CD14-positive monocyte (primary cell): ENCODE results near the gene CFAP43. TPM values are rescaled to one million over a fixed set of nuclear protein-coding genes. Genes with fewer than 3 reads are reported as not detected.

Experiments
- DNase-seq, 3 donors: peaks; one replicate each; pipeline ENCODE4 v3.0.0-alpha.2; 2011 to 2022
- H2AFZ ChIP-seq: 2 replicates; pipeline ENCODE4 v1.6.0; 2012; ENCODE audit warnings: mild to moderate bottlenecking, low read depth, low read length, inconsistent platforms; ENCODE audit not compliant: insufficient read depth, poor library complexity, severe bottlenecking
- H3K27ac ChIP-seq, 2 donors: 1 replicate in 1 of 2; 2 replicates in 1 of 2; pipeline ENCODE4 v1.5.1; 2012 to 2013; ENCODE audit warnings: low read length in 2 of 2, control low read depth in 1 of 2, inconsistent platforms in 1 of 2, low read depth in 1 of 2, mild to moderate bottlenecking in 1 of 2
- H3K27me3 ChIP-seq, 2 donors: one replicate each; pipeline versions ENCODE4 v1.6.0 to v1.6.1; 2011 to 2013; ENCODE audit warnings: low read length in 2 of 2; ENCODE audit not compliant: control insufficient read depth in 2 of 2, insufficient read depth in 2 of 2
- H3K36me3 ChIP-seq, 2 donors: replicated peaks in 1 of 2; 1 replicate in 1 of 2; 2 replicates in 1 of 2; pipeline versions ENCODE4 v1.5.1 to v1.6.1; 2012 to 2013; ENCODE audit warnings: low read length in 2 of 2, control low read depth in 1 of 2, inconsistent platforms in 1 of 2, mild to moderate bottlenecking in 1 of 2; ENCODE audit not compliant: insufficient read depth in 2 of 2, control insufficient read depth in 1 of 2
- H3K4me1 ChIP-seq, 2 donors: 1 replicate in 1 of 2; 2 replicates in 1 of 2; pipeline versions ENCODE4 v1.5.1 to v1.6.1; 2012 to 2013; ENCODE audit warnings: low read length in 2 of 2, control low read depth in 1 of 2, inconsistent platforms in 1 of 2, mild to moderate bottlenecking in 1 of 2, moderate library complexity in 1 of 2; ENCODE audit not compliant: insufficient read depth in 2 of 2, control insufficient read depth in 1 of 2
- H3K4me2 ChIP-seq: replicated peaks from 2 replicates; pipeline ENCODE3; 2012; ENCODE audit warnings: low read length, moderate library complexity, mild to moderate bottlenecking; ENCODE audit not compliant: poor library complexity, severe bottlenecking; ENCODE audit errors: extremely low read depth
- H3K4me3 ChIP-seq, 3 experiments: fragments of 200-600 bp in 1 of 3; sonication (generic) in 1 of 3; replicated peaks in 1 of 3; 1 replicate in 2 of 3; 2 replicates in 1 of 3; pipeline ENCODE4 v1.5.1; 2011 to 2013; ENCODE audit warnings: low read length in 3 of 3, mild to moderate bottlenecking in 3 of 3, control low read depth in 2 of 3, low read depth in 2 of 3, inconsistent platforms in 1 of 3, moderate library complexity in 1 of 3
- H3K79me2 ChIP-seq: 2 replicates; pipeline ENCODE4 v1.6.0; 2012; ENCODE audit warnings: mild to moderate bottlenecking, control low read depth, inconsistent platforms, low read length, moderate library complexity; ENCODE audit not compliant: insufficient read depth
- H3K9ac ChIP-seq: 2 replicates; pipeline ENCODE4 v1.6.0; 2017; ENCODE audit warnings: low read length, mild to moderate bottlenecking; ENCODE audit not compliant: insufficient read depth, poor library complexity, severe bottlenecking
- H3K9me3 ChIP-seq, 2 donors: replicated peaks in 1 of 2; 1 replicate in 1 of 2; 2 replicates in 1 of 2; pipeline versions ENCODE4 v1.5.1 to v1.6.1; 2012 to 2013; ENCODE audit warnings: low read length in 2 of 2, control low read depth in 1 of 2; ENCODE audit not compliant: control insufficient read depth in 1 of 2, insufficient read depth in 1 of 2
- H4K20me1 ChIP-seq: 2 replicates; pipeline ENCODE4 v1.6.0; 2012; ENCODE audit warnings: mild to moderate bottlenecking, low read length, control low read depth, moderate library complexity; ENCODE audit not compliant: insufficient read depth
- H3K27ac Mint-ChIP-seq, 7 donors: one replicate each; pipeline ENCODE4 v1.8.0; 2020; ENCODE audit warnings: mild to moderate bottlenecking in 7 of 7, mixed read lengths in 7 of 7, moderate library complexity in 6 of 7, inconsistent platforms in 2 of 7
- H3K27me3 Mint-ChIP-seq, 3 donors: one replicate each; pipeline ENCODE4 v1.8.0; 2021 to 2022; ENCODE audit warnings: low read depth in 3 of 3, mild to moderate bottlenecking in 3 of 3, mixed read lengths in 3 of 3, moderate library complexity in 3 of 3, inconsistent platforms in 1 of 3
- H3K36me3 Mint-ChIP-seq, 2 donors: one replicate each; pipeline ENCODE4 v1.8.0; 2020; ENCODE audit warnings: mixed read lengths in 2 of 2, inconsistent platforms in 1 of 2, mild to moderate bottlenecking in 1 of 2
- H3K4me1 Mint-ChIP-seq: one replicate; pipeline ENCODE4 v1.8.0; 2020; ENCODE audit warnings: mild to moderate bottlenecking, mixed read lengths
- H3K4me3 Mint-ChIP-seq, 2 donors: one replicate each; pipeline ENCODE4 v1.8.0; 2020; ENCODE audit warnings: mild to moderate bottlenecking in 2 of 2, mixed read lengths in 2 of 2, moderate library complexity in 1 of 2
- H3K9me3 Mint-ChIP-seq, 7 donors: one replicate each; pipeline ENCODE4 v1.8.0; 2020 to 2022; ENCODE audit warnings: mixed read lengths in 7 of 7, mild to moderate bottlenecking in 6 of 7, moderate library complexity in 6 of 7, inconsistent platforms in 2 of 7
- CTCF ChIP-seq: fragments of 200-600 bp; IDR thresholded peaks from one replicate; pipeline ENCODE4 v1.8.0; 2022; ENCODE audit warnings: antibody characterized with exemption, mild to moderate bottlenecking
- intact Hi-C, 2 donors: fragments of 100-400 bp; cut with micrococcal nuclease; formaldehyde crosslinking; loops; one replicate each; pipeline versions ENCODE4 v1.15.0 to v1.15.1; 2023
- polyA plus RNA-seq, 3 donors: library from polyadenylated mRNA; depleted of rRNA in 1 of 3; unstranded in 2 of 3; stranded (reverse) in 1 of 3; fragments of 300-500 nt in 2 of 3; fragments of >200 nt in 1 of 3; fragmentation: Illumina TruSeq in 2 of 3; gene quantifications; 1 replicate in 2 of 3; 2 replicates in 1 of 3; pipeline ENCODE4 v1.2.3, GENCODE V29; 2012 to 2021

The CFAP43 gene
- polyA plus RNA-seq, 3 donors, result 0.06 TPM; not detected in 2

- Histone ChIP-seq H3K27ac (no peak overlapping the region), H3K9ac (no peak overlapping the region), H2AFZ (no peak overlapping the region), H3K9me3 (peaks cover 0 to 12% of the 10 kb centered on the region in 2 donors), H3K4me1 (no peaks in the 10 kb centered on the region), H3K4me2 (no peak overlapping the region), H3K36me3 (no peaks in the 10 kb centered on the region), H3K79me2 (no peaks in the 10 kb centered on the region), H3K27me3 (peaks cover 0 to 3% of the 10 kb centered on the region in 2 donors), H4K20me1 (no peaks in the 10 kb centered on the region), H3K4me3 (no peak overlapping the region)
- H3K4me3 Mint-ChIP-seq, result no peak overlapping the region
- no peak for TF ChIP-seq CTCF
- peaks cover 11 to 23% (median 15%) of the 10 kb centered on the region in 7 donors for H3K9me3 Mint-ChIP-seq
- intact Hi-C loops, result no loop called here
- no peaks in the 10 kb centered on the region for H3K36me3 Mint-ChIP-seq
- H3K27ac Mint-ChIP-seq, result no peak overlapping the region
- no peak for DNase-seq
- no peaks in the 10 kb centered on the region for H3K4me1 Mint-ChIP-seq
- peaks cover 1 to 8% (median 5%) of the 10 kb centered on the region in 3 donors for H3K27me3 Mint-ChIP-seq
These were observed 80.4 kb downstream of the CFAP43 start for GRCh38 chr10:104151737-104152136.

DNA sequence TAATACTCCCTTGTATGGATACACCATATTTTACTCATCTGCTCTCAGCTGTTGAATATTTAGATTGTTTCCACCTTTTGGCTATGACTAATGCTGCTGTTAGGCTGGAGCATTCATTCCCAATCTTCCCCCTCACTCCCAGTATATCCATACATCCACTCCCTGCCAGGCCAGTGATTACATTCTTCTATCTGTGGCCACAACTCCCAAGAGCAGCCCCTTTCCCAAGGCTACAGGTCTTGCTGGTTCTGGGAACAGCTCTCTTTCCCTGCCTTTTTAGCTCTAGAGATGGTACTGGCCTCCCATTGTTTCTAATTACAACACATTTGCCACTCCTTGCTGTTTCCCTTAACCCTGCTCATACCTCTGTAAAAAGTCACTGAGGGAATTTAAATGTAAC lies 82.0 kb downstream of the CFAP43 start:
- no peak overlapping the region for H3K27ac Mint-ChIP-seq
- no peak overlapping the region for H3K4me3 Mint-ChIP-seq
- H3K4me3 ChIP-seq, result no peak overlapping the region
- H3K27me3 ChIP-seq, result peaks cover 0 to 8% of the 10 kb centered on the region in 2 donors
- peaks cover 0 to 12% of the 10 kb centered on the region in 2 donors for H3K9me3 ChIP-seq
- H3K4me1 ChIP-seq, result no peaks in the 10 kb centered on the region
- no peak for DNase-seq
- H3K27me3 Mint-ChIP-seq, result peaks cover 0 to 5% (median 2%) of the 10 kb centered on the region in 3 donors
- intact Hi-C loops, result no loop called here
- no peaks in the 10 kb centered on the region for H3K79me2 ChIP-seq
- H3K36me3 Mint-ChIP-seq, result no peaks in the 10 kb centered on the region
- H3K27ac ChIP-seq, result no peak overlapping the region
- no peak overlapping the region for H3K4me2 ChIP-seq
- no peaks in the 10 kb centered on the region for H4K20me1 ChIP-seq
- H3K9ac ChIP-seq, result no peak overlapping the region
- H3K36me3 ChIP-seq, result no peaks in the 10 kb centered on the region
- H2AFZ ChIP-seq, result no peak overlapping the region
- peaks cover 2% of the 10 kb centered on the region for H3K4me1 Mint-ChIP-seq
- TF ChIP-seq CTCF, result no peak
- peaks cover 11 to 19% (median 15%) of the 10 kb centered on the region in 7 donors for H3K9me3 Mint-ChIP-seq
